Activated T-cell treated with anti-CD3 and anti-CD28 coated beads, Interleukin-2, amount 50 U/mL, for 1 hour (primary cell): Measurements from ENCODE around the gene HECTD2.
"Not testable (repeated sequence)": the region's sequence is repeated elsewhere in the genome, so short reads cannot be mapped to it uniquely, and the experiment has no call there.

ENCODE experiments used
- DNase-seq: peaks from one replicate; pipeline ENCODE4 v3.0.0-alpha.2; 2020

The HECTD2 gene

DNA sequence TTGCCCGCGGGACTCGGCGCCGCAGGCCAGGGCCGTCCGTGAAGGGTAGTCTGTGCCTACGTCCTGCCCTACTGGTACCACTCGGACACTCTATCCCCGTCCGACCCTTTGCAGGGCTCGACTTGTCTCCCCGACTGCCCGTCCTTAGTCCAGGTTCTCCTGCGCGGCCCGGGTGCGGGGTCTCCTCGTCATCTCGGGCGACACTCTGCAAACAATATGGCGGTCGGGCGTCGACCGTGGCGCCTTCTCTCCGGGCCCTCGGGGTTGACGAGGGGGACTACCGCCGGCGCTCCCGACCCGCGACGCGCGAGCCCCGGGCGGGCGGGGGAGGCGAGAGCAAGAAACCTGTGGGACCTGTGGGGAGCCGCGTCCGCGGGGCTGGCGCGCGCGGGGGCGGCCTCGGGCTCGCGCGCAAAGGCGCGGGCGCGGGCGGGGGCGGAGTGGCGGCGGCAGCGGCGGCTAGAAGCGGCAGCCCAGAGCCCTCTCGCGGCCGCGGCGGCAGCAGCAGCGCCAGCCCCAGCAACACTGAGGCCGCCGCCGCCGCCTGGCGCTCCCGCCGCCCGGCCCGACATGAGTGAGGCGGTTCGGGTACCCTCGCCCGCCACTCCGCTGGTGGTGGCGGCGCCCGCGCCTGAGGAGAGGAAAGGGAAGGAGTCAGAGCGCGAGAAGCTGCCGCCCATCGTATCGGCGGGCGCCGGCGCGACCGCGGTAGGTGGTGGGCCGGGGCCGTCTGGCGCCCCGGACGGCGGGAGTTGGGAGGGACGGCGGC, at the start of gene HECTD2:
Gene HECTD2 (plus strand): TSS at position 476 of the 769 bp plus-strand sequence. CDS start 95 bp downstream, at position 571.
- DNase-seq, result peak; percentile 87

GRCh38 chr10:91360461-91360860, 49.7 kb upstream of the HECTD2 start:
- DNase-seq, result no peak

DNA sequence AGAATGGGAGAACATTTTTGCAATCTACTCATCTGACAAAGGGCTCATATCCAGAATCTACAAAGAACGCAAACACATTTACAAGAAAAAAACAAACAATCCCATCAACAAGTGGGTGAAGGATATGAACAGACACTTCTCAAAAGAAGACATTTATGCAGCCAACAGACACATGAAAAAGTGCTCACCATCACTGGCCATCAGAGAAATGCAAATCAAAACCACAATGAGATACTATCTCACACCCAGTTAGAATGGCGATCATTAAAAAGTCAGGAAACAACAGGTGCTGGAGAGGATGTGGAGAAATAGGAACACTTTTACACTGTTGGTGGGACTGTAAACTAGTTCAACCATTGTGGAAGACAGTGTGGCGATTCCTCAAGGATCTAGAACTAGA, 44.6 kb upstream of the HECTD2 start:
- DNase-seq, result not testable (repeated sequence)

- DNase-seq, result no peak
These were observed 43.4 kb upstream of the HECTD2 start for GRCh38 chr10:91366704-91367103.

- no peak for DNase-seq
These were observed 43.0 kb upstream of the HECTD2 start for GRCh38 chr10:91367127-91367531.

GRCh38 chr10:91367558-91367957, 42.6 kb upstream of the HECTD2 start:
- DNase-seq, result no peak

GRCh38 chr10:91369978-91370589, 40.1 kb upstream of the HECTD2 start:
- not testable (repeated sequence) for DNase-seq

GRCh38 chr10:91374052-91374451, 36.1 kb upstream of the HECTD2 start:
- DNase-seq, result no peak

DNA sequence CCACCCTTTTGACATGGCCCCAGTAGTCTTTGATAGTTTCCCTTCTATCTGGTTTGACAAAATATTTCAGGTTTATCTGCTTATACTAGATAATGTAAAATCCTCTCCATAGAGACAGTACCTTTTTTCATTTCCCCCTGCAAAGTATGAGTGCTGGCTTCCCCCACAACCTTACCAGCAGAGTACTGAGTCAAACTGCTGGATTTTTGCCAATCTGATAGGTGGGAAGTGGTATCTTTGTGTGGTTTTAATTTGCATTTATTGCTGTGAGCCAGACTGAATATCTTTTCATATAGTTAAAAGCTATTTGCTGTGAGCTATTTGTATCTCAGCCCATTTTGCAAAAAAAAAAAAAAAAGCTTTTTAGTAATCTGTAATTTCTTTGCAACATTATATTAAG, 32.1 kb upstream of the HECTD2 start:
- DNase-seq, result no peak

DNA sequence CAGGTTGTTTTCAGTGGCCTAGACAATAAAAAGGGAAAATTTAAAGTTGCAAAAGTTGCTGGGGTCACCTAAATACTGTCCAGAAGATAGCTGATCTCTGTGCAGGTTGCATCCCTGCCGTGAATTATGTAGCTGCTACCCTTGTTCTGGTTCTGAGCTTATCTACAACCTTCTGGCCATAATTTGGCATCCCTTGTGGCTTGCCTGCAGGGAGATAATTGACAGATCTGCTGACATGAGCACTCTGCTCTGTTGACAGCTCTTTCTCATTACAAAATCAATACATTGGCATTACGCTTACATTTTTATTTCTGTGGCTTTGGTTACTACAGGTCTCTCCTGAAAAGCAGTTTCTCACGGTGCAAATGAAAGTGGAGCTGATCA, 29.3 kb upstream of the HECTD2 start:
- DNase-seq, result no peak

GRCh38 chr10:91381257-91381891, 28.8 kb upstream of the HECTD2 start:
- no peak for DNase-seq

DNA sequence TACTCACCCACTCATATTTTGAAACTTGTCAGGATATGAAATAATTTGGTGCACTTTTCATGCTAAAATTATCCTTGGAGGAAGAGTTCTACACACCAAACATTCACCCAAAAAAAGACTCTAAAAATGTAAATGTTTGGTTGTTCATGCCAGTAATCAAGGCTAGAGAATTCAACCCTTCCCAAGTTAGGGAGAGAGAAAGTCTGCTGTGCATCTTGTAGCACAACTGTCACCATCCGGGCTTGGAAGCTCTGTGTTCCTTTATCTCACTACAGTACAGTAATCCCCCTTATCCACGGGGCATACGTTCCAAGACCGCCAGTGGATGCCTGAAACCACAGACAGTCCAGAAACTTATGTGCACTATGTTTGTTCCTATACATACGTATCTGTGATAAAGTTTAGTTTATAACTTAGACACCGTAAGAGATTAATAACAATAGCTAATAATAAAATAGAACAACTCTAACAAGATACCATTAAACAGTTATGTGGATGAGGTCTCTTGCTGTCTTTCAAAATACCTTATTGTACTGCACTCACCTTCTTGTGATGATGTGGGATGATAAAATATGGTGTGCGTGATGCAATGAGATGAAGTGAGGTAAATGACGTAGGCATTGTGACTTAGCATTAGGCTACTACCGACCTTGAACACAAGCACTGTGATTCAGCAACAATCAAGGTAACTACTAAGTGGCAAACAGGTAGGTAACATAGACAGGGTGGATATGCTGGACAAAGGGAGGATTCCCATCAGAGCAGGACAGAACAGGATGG, 24.6 kb upstream of the HECTD2 start:
- DNase-seq, result no peak

GRCh38 chr10:91389636-91390512, 20.3 kb upstream of the HECTD2 start:
- DNase-seq, result no peak

DNA sequence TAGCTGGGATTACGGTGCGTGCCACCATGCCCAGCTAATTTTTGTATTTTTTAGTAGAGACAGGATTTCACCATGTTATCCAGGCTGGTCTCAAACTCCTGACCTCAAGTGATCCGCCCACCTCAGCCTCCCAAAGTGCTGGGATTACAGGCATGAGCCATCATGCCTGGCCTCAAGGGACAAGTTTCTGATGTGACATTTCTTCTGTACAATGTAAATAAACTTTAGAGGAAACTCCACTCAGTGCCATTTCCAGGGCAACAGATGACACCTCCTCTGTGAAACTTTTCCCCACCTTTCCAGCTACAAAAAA, 19.7 kb upstream of the HECTD2 start:
- DNase-seq, result not testable (repeated sequence)

DNA sequence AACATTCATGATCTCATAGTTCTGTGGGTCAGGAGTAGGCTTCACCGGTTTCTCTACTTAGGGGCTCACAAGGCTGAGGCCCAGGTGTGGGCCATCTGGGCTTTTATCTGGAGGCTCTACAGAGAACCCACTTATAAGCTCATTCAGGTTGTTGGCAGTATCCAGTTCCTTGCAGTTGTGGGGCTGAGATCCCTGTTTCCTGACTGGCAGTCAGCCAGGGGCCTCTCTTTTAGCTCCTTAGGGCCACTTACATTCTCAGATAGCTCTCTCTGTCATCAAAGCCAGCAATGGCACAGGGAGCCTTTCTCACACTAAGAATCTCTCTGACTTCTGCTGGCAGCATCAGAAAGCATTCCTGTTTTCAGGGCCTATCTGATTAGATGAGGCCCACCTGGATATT, 18.2 kb upstream of the HECTD2 start:
- no peak for DNase-seq

- no peak for DNase-seq
These were observed 3.8 kb upstream of the HECTD2 start for GRCh38 chr10:91406322-91406721.

DNA sequence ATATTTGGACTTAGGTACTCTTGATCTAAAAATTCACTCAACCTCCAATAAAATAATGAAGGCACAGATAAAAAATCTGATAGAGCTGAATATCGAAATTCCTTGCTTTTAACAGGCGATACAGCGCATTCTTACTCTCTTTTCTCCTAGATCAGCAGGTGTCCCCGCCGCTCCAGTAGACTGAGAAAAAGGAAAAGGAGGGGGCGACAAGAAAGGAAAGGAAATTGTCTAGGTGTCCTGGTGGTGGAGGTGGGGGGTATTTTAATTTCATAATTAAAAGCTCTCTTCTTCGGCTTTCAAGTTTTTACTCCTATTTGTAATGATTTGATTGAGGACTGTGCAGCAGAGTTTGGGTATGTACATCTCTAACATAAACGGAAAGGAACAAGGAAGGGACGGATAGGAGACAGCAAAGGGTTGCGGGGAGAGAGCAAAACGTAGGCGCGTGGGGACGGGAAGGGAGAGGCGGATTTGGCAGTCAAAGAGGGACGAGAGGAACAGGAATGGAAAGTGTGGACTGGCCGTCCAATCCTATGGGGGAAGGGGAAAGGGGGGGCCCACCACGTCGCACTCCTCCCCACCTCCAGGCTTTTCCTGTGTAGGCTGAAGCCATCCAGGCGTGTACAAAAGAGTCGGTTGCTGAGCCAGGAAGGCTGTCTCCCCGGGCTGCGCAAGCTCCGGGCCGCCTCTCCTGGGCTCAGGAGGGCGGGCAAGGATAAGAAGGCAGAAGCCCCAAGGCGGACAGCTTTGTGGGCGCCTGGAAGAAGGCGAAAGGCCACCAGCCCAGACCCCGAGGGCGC, 875 bp upstream of the HECTD2 start:
- no peak for DNase-seq

- DNase-seq, result no peak
These were observed 661 bp downstream of the HECTD2 start for GRCh38 chr10:91410638-91411371.

GRCh38 chr10:91411621-91412020, 1.5 kb downstream of the HECTD2 start:
- DNase-seq, result no peak

GRCh38 chr10:91412354-91413087, 2.4 kb downstream of the HECTD2 start:
- DNase-seq, result no peak
